T-helper 9 cell (primary cell): ENCODE measurements around the gene GPAT2.
"Not testable (repeated sequence)": the region's sequence is repeated elsewhere in the genome, so short reads cannot be mapped to it uniquely, and the experiment has no call there.

Experiments used
- DNase-seq: peaks from one replicate; pipeline ENCODE4 v3.0.0-alpha.2; 2020

GPAT2 gene

GRCh38 chr2:96064047-96064675, 29.4 kb upstream of the GPAT2 start:
- DNase-seq = not testable (repeated sequence)

- not testable (repeated sequence) for DNase-seq
Observed at GRCh38 chr2:96063116-96063899, 28.6 kb upstream of the GPAT2 start.

- not testable (repeated sequence) for DNase-seq
Observed at GRCh38 chr2:96062483-96062882, 27.8 kb upstream of the GPAT2 start.

GRCh38 chr2:96061901-96062300, 27.2 kb upstream of the GPAT2 start:
- not testable (repeated sequence) for DNase-seq

- not testable (repeated sequence) for DNase-seq
Observed at GRCh38 chr2:96061197-96061817, 26.6 kb upstream of the GPAT2 start.

GRCh38 chr2:96060325-96060724, 25.6 kb upstream of the GPAT2 start:
- not testable (repeated sequence) for DNase-seq

GRCh38 chr2:96059443-96059842, 24.7 kb upstream of the GPAT2 start:
- DNase-seq = not testable (repeated sequence)

GRCh38 chr2:96055830-96056229, 21.1 kb upstream of the GPAT2 start:
- not testable (repeated sequence) for DNase-seq

GRCh38 chr2:96054537-96054936, 19.8 kb upstream of the GPAT2 start:
- not testable (repeated sequence) for DNase-seq

- not testable (repeated sequence) for DNase-seq
Observed at GRCh38 chr2:96053385-96053784, 18.7 kb upstream of the GPAT2 start.

GRCh38 chr2:96052632-96053031, 17.9 kb upstream of the GPAT2 start:
- not testable (repeated sequence) for DNase-seq

- DNase-seq = not testable (repeated sequence)
Observed at GRCh38 chr2:96049917-96050262, 15.2 kb upstream of the GPAT2 start.

- DNase-seq = not testable (repeated sequence)
Observed at GRCh38 chr2:96049049-96049916, 14.6 kb upstream of the GPAT2 start.

- not testable (repeated sequence) for DNase-seq
Observed at GRCh38 chr2:96035554-96035953, 838 bp upstream of the GPAT2 start.

GRCh38 chr2:96033997-96034396, 719 bp downstream of the GPAT2 start:
- not testable (repeated sequence) for DNase-seq

GRCh38 chr2:96027725-96028325, 6.9 kb downstream of the GPAT2 start:
- not testable (repeated sequence) for DNase-seq

- not testable (repeated sequence) for DNase-seq
Observed at GRCh38 chr2:96025755-96026154, 9.0 kb downstream of the GPAT2 start.

- DNase-seq = no peak
Observed at GRCh38 chr2:96025194-96025492, 9.6 kb downstream of the GPAT2 start.

- no peak for DNase-seq
Observed at GRCh38 chr2:96024336-96025193, 10.2 kb downstream of the GPAT2 start.

GRCh38 chr2:96023701-96024100, 11.0 kb downstream of the GPAT2 start:
- DNase-seq = not testable (repeated sequence)

- peak; percentile 64 for DNase-seq
Observed at GRCh38 chr2:96022701-96023447, 11.8 kb downstream of the GPAT2 start.
